Measurements from ENCODE around the gene KRTAP25-1. TPM values are rescaled to one million over a fixed set of nuclear protein-coding genes. Genes with fewer than 3 reads are reported as not detected.

The KRTAP25-1 gene
- total and polyA plus RNA-seq, 9 donors: not detected

- Histone ChIP-seq H3K27ac (ENCODE audit: low read length) (no peak overlapping the region), H3K4me1 (ENCODE audit: control insufficient read depth, insufficient read depth, low read length) (no peaks in the 10 kb centered on the region), H3K36me3 (ENCODE audit: control insufficient read depth, insufficient read depth, low read length) (no peaks in the 10 kb centered on the region), H3K27me3 (ENCODE audit: control insufficient read depth, insufficient read depth, low read length) (no peaks in the 10 kb centered on the region), H3K9me3 (replicated peaks; ENCODE audit: control insufficient read depth, low read depth, low read length) (no peaks in the 10 kb centered on the region), H3K4me3 (ENCODE audit: low read length) (no peak overlapping the region)
- no peak for DNase-seq
- WGBS (ENCODE audit: insufficient coverage): no CpG with 5 or more reads among the region's 2 CpGs
These were observed 26.4 kb upstream of the KRTAP25-1 start for GRCh38 chr21:30315701-30316100.

GRCh38 chr21:30306884-30307283, 17.6 kb upstream of the KRTAP25-1 start:
- 80% methylated on average over 1 of the region's 2 CpGs for WGBS (ENCODE audit: insufficient coverage)
- peak; percentile 11 for DNase-seq
- H3K4me1 ChIP-seq (ENCODE audit: control insufficient read depth, insufficient read depth, low read length): no peaks in the 10 kb centered on the region
- no peaks in the 10 kb centered on the region for H3K36me3 ChIP-seq (ENCODE audit: control insufficient read depth, insufficient read depth, low read length)
- no peak overlapping the region for H3K4me3 ChIP-seq (ENCODE audit: low read length)
- no peak overlapping the region for H3K27ac ChIP-seq (ENCODE audit: low read length)
- no peaks in the 10 kb centered on the region for H3K27me3 ChIP-seq (ENCODE audit: control insufficient read depth, insufficient read depth, low read length)
- H3K9me3 ChIP-seq (replicated peaks; ENCODE audit: control insufficient read depth, low read depth, low read length): no peaks in the 10 kb centered on the region

DNA sequence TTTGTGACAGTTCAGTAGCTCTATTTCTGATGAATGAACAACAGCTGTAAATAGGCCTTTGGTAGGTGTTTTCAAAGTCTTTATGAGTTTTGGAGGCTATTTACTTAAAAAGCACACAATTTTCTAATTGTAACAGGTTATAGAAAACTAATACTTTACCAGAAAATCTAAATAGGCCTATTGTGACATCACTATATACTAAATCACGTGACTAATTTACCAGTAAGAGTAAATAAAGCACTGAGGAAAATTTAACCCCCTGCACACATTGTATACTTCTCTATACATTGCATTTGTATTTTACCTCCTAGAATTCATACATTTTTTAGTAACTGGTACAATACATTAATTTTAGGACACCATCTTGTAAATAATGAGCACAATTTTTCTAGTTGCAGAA, 15.8 kb upstream of the KRTAP25-1 start:
- Histone ChIP-seq H3K36me3 (ENCODE audit: control insufficient read depth, insufficient read depth, low read length) (no peaks in the 10 kb centered on the region), H3K4me1 (ENCODE audit: control insufficient read depth, insufficient read depth, low read length) (no peaks in the 10 kb centered on the region), H3K4me3 (ENCODE audit: low read length) (no peak overlapping the region), H3K27me3 (ENCODE audit: control insufficient read depth, insufficient read depth, low read length) (no peaks in the 10 kb centered on the region), H3K9me3 (replicated peaks; ENCODE audit: control insufficient read depth, low read depth, low read length) (no peaks in the 10 kb centered on the region), H3K27ac (ENCODE audit: low read length) (no peak overlapping the region)
- no CpG with 5 or more reads among the region's 1 CpG for WGBS (ENCODE audit: insufficient coverage)
- no peak for DNase-seq

DNA sequence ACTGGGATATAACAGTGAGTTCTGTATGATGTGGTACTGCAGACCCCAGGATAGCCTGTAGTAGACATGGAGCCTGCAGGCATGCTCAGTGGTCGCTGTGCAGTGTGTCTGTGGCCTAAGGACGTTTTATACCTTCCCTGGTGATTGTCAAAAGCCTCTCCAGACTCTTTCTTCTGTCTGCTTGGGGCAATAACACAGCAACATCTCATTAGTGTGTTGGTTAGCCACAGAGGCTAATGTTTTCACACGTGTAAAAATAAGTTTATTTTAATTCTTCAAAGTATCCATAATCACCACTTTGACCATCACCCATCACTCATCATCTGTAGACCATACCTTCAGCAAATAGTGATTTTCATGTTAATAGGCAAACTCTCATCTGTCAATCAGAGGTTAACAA, 6.5 kb downstream of the KRTAP25-1 start, which contains the start of gene KRTAP24-1:
Gene KRTAP24-1, minus strand, starts transcription at position 101 of the 400 bp plus-strand sequence. Its CDS starts 18 bp downstream, at position 83.
- no peak within 1 kb of the TSS for H3K4me3 ChIP-seq (ENCODE audit: low read length)
- no CpG with 5 or more reads among the region's 3 CpGs for WGBS (ENCODE audit: insufficient coverage)
- no peaks in the 10 kb centered on the region for H3K9me3 ChIP-seq (replicated peaks; ENCODE audit: control insufficient read depth, low read depth, low read length)
- no peaks in the 10 kb centered on the region for H3K4me1 ChIP-seq (ENCODE audit: control insufficient read depth, insufficient read depth, low read length)
- H3K27ac ChIP-seq (ENCODE audit: low read length): no peak within 1 kb of the TSS
- no peaks in the 10 kb centered on the region for H3K27me3 ChIP-seq (ENCODE audit: control insufficient read depth, insufficient read depth, low read length)
- no peak for DNase-seq
- H3K36me3 ChIP-seq (ENCODE audit: control insufficient read depth, insufficient read depth, low read length): no peaks in the 10 kb centered on the region

DNA sequence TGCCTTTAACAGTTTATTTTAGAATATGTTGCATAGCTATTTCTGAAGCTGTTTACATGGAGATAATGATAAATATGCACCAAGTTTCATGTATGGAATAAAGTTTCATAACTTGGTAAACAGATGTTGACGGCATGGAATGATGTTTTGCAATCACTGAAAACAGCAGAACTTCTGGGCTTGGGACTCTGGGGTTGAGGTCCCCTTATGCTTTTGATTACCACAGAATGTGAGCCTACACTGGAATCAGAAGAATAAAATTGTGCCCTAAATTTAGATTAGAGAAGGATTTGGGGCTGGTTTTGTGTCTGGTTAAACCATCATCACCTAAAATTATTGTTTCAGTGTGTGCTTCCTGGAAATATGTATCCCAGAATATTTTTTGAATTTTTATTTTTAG, 17.7 kb downstream of the KRTAP25-1 start:
- peak; percentile 81 for DNase-seq

GRCh38 chr21:30271156-30271555, 18.2 kb downstream of the KRTAP25-1 start:
- Histone ChIP-seq H3K9me3 (replicated peaks; ENCODE audit: control insufficient read depth, low read depth, low read length) (no peaks in the 10 kb centered on the region), H3K4me3 (ENCODE audit: low read length) (no peak overlapping the region), H3K27ac (ENCODE audit: low read length) (peak overlapping the region; percentile 61), H3K36me3 (ENCODE audit: control insufficient read depth, insufficient read depth, low read length) (no peaks in the 10 kb centered on the region), H3K27me3 (ENCODE audit: control insufficient read depth, insufficient read depth, low read length) (no peaks in the 10 kb centered on the region), H3K4me1 (ENCODE audit: control insufficient read depth, insufficient read depth, low read length) (no peaks in the 10 kb centered on the region)
- DNase-seq: peak; percentile 70
- WGBS (ENCODE audit: insufficient coverage): no CpG with 5 or more reads among the region's 5 CpGs

More for the DNA sequence above, 17.7 kb downstream of the KRTAP25-1 start:
- Histone ChIP-seq H3K27ac (ENCODE audit: low read length) (peak overlapping the region; percentile 61), H3K4me3 (ENCODE audit: low read length) (no peak overlapping the region), H3K9me3 (replicated peaks; ENCODE audit: control insufficient read depth, low read depth, low read length) (no peaks in the 10 kb centered on the region), H3K27me3 (ENCODE audit: control insufficient read depth, insufficient read depth, low read length) (no peaks in the 10 kb centered on the region), H3K36me3 (ENCODE audit: control insufficient read depth, insufficient read depth, low read length) (no peaks in the 10 kb centered on the region), H3K4me1 (ENCODE audit: control insufficient read depth, insufficient read depth, low read length) (no peaks in the 10 kb centered on the region)
- 40% methylated on average over 1 of the region's 1 CpG for WGBS (ENCODE audit: insufficient coverage)

GRCh38 chr21:30269803-30270530, 19.3 kb downstream of the KRTAP25-1 start:
- no peak for DNase-seq
- Histone ChIP-seq H3K27me3 (ENCODE audit: control insufficient read depth, insufficient read depth, low read length) (no peaks in the 10 kb centered on the region), H3K9me3 (replicated peaks; ENCODE audit: control insufficient read depth, low read depth, low read length) (no peaks in the 10 kb centered on the region), H3K27ac (ENCODE audit: low read length) (no peak overlapping the region), H3K4me3 (ENCODE audit: low read length) (no peak overlapping the region), H3K4me1 (ENCODE audit: control insufficient read depth, insufficient read depth, low read length) (no peaks in the 10 kb centered on the region), H3K36me3 (ENCODE audit: control insufficient read depth, insufficient read depth, low read length) (no peaks in the 10 kb centered on the region)
- no CpG with 5 or more reads among the region's 3 CpGs for WGBS (ENCODE audit: insufficient coverage)

- Histone ChIP-seq H3K4me3 (ENCODE audit: low read length) (no peak overlapping the region), H3K36me3 (ENCODE audit: control insufficient read depth, insufficient read depth, low read length) (no peaks in the 10 kb centered on the region), H3K27ac (ENCODE audit: low read length) (no peak overlapping the region), H3K27me3 (ENCODE audit: control insufficient read depth, insufficient read depth, low read length) (no peaks in the 10 kb centered on the region), H3K4me1 (ENCODE audit: control insufficient read depth, insufficient read depth, low read length) (no peaks in the 10 kb centered on the region), H3K9me3 (replicated peaks; ENCODE audit: control insufficient read depth, low read depth, low read length) (peaks cover 2% of the 10 kb centered on the region)
- 56% methylated on average over 2 of the region's 5 CpGs for WGBS (ENCODE audit: insufficient coverage)
- no peak for DNase-seq
These were observed 20.6 kb downstream of the KRTAP25-1 start for GRCh38 chr21:30268608-30269197.

DNA sequence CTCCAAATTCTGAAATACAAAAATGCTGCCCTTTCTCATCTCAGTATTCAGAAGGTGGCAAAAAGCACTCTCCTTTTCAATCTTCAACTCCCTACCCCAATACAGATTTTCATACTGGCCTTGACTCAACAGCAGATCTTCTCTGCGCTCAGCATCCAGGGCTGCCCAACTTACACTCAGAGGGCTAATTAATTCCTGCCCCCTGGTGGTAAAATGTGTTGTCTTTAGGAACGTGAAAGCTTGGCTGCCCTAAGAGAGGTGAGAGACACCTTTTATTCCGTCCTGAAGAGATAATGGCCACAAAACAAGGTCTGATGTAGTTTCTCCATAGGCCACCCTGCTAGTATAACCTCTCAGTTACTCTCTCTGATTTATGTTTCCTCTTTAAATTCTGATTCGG, 31.5 kb downstream of the KRTAP25-1 start:
- Histone ChIP-seq H3K4me3 (ENCODE audit: low read length) (no peak overlapping the region), H3K27ac (ENCODE audit: low read length) (no peak overlapping the region), H3K4me1 (ENCODE audit: control insufficient read depth, insufficient read depth, low read length) (no peaks in the 10 kb centered on the region), H3K27me3 (ENCODE audit: control insufficient read depth, insufficient read depth, low read length) (no peaks in the 10 kb centered on the region), H3K36me3 (ENCODE audit: control insufficient read depth, insufficient read depth, low read length) (no peaks in the 10 kb centered on the region), H3K9me3 (replicated peaks; ENCODE audit: control insufficient read depth, low read depth, low read length) (no peaks in the 10 kb centered on the region)
- no peak for DNase-seq
- 78% methylated on average over 2 of the region's 4 CpGs for WGBS (ENCODE audit: insufficient coverage)

DNA sequence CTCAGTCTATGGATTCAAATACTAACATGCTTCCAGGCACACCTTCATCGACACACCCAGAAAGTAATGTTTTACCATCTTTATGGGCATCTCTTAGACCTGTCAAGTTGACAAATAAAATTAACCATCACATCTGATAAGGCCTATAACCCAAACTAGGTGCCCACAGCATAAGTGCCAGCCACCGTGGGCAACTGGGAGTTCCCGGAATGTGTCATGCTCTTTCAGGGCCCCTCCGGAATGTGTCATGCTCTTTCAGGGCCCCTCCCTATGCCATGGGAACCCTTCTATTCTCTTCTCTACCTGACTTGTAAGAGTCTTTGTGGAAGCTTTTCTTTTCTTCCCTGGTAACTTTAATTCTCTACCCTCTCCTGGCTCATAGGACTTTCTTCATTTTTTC, 33.2 kb downstream of the KRTAP25-1 start:
- Histone ChIP-seq H3K36me3 (ENCODE audit: control insufficient read depth, insufficient read depth, low read length) (no peaks in the 10 kb centered on the region), H3K4me3 (ENCODE audit: low read length) (no peak overlapping the region), H3K27ac (ENCODE audit: low read length) (no peak overlapping the region), H3K9me3 (replicated peaks; ENCODE audit: control insufficient read depth, low read depth, low read length) (no peaks in the 10 kb centered on the region), H3K27me3 (ENCODE audit: control insufficient read depth, insufficient read depth, low read length) (no peaks in the 10 kb centered on the region), H3K4me1 (ENCODE audit: control insufficient read depth, insufficient read depth, low read length) (no peaks in the 10 kb centered on the region)
- WGBS (ENCODE audit: insufficient coverage): 86% methylated on average over 2 of the region's 4 CpGs
- no peak for DNase-seq

Measured in muscle of leg (tissue), 11 donors.